Cardiac septum (tissue), 1 donor: ENCODE results near the gene FBXL13. TPM values are rescaled to one million over a fixed set of nuclear protein-coding genes. Genes with fewer than 3 reads are reported as not detected.
"Not testable (repeated sequence)": the region's sequence is repeated elsewhere in the genome, so short reads cannot be mapped to it uniquely, and the experiment has no call there.

ENCODE experiments used
- DNase-seq: peaks from one replicate; pipeline ENCODE4 v3.0.0-alpha.2; 2020; ENCODE audit warnings: low spot score
- intact Hi-C: fragments of 100-400 bp; cut with DNase I; formaldehyde crosslinking; loops from one replicate; pipeline ENCODE4 v1.14.0; 2022
- total RNA-seq: library from RNA; stranded (reverse); fragmentation: NEBNext Ultra II Directional; extraction: Animal tissue kit (Norgen Biotek cat#: 25700); gene quantifications from one replicate; pipeline ENCODE4 v1.2.1, GENCODE V29; 2021
- donor health status: DM: no; HTN: no; CAD: no.

Gene FBXL13
- total RNA-seq, 1 donor from 2014 or later: 0.32 TPM

GRCh38 chr7:102966465-102966864 is 108.1 kb downstream of the FBXL13 start:
- DNase-seq: no peak
- intact Hi-C loops: no loop called here

GRCh38 chr7:102961993-102962392 is 112.6 kb downstream of the FBXL13 start:
- intact Hi-C loops, DNase-seq: not testable (repeated sequence)

GRCh38 chr7:102958004-102958403 is 116.6 kb downstream of the FBXL13 start:
- DNase-seq, intact Hi-C loops: not testable (repeated sequence)

GRCh38 chr7:102954359-102954758 is 120.2 kb downstream of the FBXL13 start:
- DNase-seq, intact Hi-C loops: not testable (repeated sequence)

- intact Hi-C loops: no loop called here
These were observed 121.2 kb downstream of the FBXL13 start for GRCh38 chr7:102953406-102953805.

GRCh38 chr7:102951839-102952238 is 122.8 kb downstream of the FBXL13 start:
- no peak for DNase-seq
- intact Hi-C loops: no loop called here

More at GRCh38 chr7:102953406-102953805, 121.2 kb downstream of the FBXL13 start:
- no peak for DNase-seq

GRCh38 chr7:102944241-102944640 is 130.4 kb downstream of the FBXL13 start:
- intact Hi-C loops: no loop called here

GRCh38 chr7:102943423-102944169 is 131.0 kb downstream of the FBXL13 start:
- intact Hi-C loops: no loop called here
- DNase-seq: no peak

More at GRCh38 chr7:102944241-102944640, 130.4 kb downstream of the FBXL13 start:
- no peak for DNase-seq

- no peak for DNase-seq
- intact Hi-C loops: no loop called here
These were observed 131.7 kb downstream of the FBXL13 start for GRCh38 chr7:102942868-102943267.

- intact Hi-C loops: no loop called here
- no peak for DNase-seq
These were observed 132.3 kb downstream of the FBXL13 start for GRCh38 chr7:102942181-102942866.

GRCh38 chr7:102938679-102939078 is 135.9 kb downstream of the FBXL13 start:
- no peak for DNase-seq
- intact Hi-C loops: loop anchor here (10.0 kb wide), 1 partner anchor 56 kb away; no protein-coding TSS in a partner anchor

GRCh38 chr7:102935450-102936115 is 139.0 kb downstream of the FBXL13 start:
- intact Hi-C loops: loop anchor here (10.0 kb wide), 1 partner anchor 59 kb away; no protein-coding TSS in a partner anchor
- DNase-seq: no peak

- intact Hi-C loops: loop anchor here (10.0 kb wide), 1 partner anchor 60 kb away; no protein-coding TSS in a partner anchor
- no peak for DNase-seq
These were observed 139.9 kb downstream of the FBXL13 start for GRCh38 chr7:102934701-102935100.

GRCh38 chr7:102934239-102934638 is 140.4 kb downstream of the FBXL13 start:
- intact Hi-C loops: loop anchor here (10.0 kb wide), 1 partner anchor 61 kb away; no protein-coding TSS in a partner anchor

GRCh38 chr7:102933763-102934162 is 140.8 kb downstream of the FBXL13 start:
- intact Hi-C loops: loop anchor here (10.0 kb wide), 1 partner anchor 61 kb away; no protein-coding TSS in a partner anchor
- peak; percentile 76 for DNase-seq

More at GRCh38 chr7:102934239-102934638, 140.4 kb downstream of the FBXL13 start:
- DNase-seq: no peak

GRCh38 chr7:102931757-102932156 is 142.8 kb downstream of the FBXL13 start:
- intact Hi-C loops: loop anchor here (10.0 kb wide), 1 partner anchor 63 kb away; no protein-coding TSS in a partner anchor
- no peak for DNase-seq

GRCh38 chr7:102927312-102927933 is 147.2 kb downstream of the FBXL13 start:
- intact Hi-C loops: no loop called here
- no peak for DNase-seq

GRCh38 chr7:102926783-102927140 is 147.8 kb downstream of the FBXL13 start:
- intact Hi-C loops: no loop called here
- no peak for DNase-seq

- DNase-seq: no peak
- intact Hi-C loops: no loop called here
These were observed 148.4 kb downstream of the FBXL13 start for GRCh38 chr7:102925976-102926782.
